ENCODE data around the gene PPP1R9A.

DNA sequence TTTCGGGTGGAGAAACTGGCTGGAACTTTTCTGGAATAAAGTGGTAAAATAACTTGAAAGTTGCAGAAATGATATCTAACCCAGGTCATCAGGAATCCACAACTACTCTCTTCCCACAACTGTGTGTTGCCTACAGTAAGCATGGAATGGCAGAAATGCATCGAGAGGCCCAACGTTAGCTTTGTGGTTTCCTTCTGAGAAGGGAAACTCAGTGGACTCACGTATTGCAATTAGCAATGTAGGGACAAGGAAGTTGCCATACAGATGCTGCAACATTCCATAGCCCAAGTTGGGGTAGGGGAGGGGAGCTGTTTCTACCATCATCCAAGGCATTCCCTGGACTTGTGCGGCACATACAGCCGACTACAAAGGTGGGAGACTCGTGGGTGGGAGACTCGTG lies 415.0 kb downstream of the PPP1R9A start:
- TF ChIP-seq, protein P1, sequence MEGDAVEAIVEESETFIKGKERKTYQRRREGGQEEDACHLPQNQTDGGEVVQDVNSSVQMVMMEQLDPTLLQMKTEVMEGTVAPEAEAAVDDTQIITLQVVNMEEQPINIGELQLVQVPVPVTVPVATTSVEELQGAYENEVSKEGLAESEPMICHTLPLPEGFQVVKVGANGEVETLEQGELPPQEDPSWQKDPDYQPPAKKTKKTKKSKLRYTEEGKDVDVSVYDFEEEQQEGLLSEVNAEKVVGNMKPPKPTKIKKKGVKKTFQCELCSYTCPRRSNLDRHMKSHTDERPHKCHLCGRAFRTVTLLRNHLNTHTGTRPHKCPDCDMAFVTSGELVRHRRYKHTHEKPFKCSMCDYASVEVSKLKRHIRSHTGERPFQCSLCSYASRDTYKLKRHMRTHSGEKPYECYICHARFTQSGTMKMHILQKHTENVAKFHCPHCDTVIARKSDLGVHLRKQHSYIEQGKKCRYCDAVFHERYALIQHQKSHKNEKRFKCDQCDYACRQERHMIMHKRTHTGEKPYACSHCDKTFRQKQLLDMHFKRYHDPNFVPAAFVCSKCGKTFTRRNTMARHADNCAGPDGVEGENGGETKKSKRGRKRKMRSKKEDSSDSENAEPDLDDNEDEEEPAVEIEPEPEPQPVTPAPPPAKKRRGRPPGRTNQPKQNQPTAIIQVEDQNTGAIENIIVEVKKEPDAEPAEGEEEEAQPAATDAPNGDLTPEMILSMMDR (IDR thresholded peaks at IDR 0.05): no peak
- no peak for TF ChIP-seq ZFX (IDR thresholded peaks at IDR 0.05; ENCODE audit: borderline replicate concordance)
